Measurements from ENCODE around the gene INPP5A. TPM values are rescaled to one million over a fixed set of nuclear protein-coding genes. Genes with fewer than 3 reads are reported as not detected.

The INPP5A gene
- total and polyA plus RNA-seq, 9 of the 15 experiments (the other 6 are each of a cell fraction or from before 2014, with no cell fraction given) = 0.66 to 11.6 (median 7.7) TPM

DNA sequence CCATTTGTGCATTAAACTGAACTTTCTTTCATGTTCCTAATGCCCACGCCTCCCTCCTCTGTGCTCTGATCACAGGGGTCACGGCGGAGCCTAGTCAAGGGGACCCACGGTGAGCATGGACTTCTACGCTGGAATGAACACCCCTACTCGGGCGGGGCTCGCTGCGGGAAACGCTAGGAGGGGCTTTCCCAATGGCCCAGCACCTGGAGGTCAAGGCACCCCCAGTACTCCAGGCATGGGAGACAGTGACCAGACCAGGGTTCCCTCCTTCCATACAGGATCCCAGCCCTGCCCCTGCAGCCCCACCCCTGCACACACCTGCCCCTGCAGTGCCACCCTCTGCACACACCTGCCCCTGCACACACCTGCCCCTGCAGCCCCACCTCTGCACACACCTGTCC lies 275.4 kb downstream of the INPP5A start (continued):
- TF ChIP-seq BCLAF1 (IDR thresholded peaks at IDR 0.05; ENCODE audit: borderline replicate concordance in 1 of 2, control insufficient read depth in 1 of 2, low read depth in 2 of 2, low read length in 1 of 2) (no peak), OTX1 (CRISPR knock-in tag; IDR thresholded peaks at IDR 0.05) (no peak)

DNA sequence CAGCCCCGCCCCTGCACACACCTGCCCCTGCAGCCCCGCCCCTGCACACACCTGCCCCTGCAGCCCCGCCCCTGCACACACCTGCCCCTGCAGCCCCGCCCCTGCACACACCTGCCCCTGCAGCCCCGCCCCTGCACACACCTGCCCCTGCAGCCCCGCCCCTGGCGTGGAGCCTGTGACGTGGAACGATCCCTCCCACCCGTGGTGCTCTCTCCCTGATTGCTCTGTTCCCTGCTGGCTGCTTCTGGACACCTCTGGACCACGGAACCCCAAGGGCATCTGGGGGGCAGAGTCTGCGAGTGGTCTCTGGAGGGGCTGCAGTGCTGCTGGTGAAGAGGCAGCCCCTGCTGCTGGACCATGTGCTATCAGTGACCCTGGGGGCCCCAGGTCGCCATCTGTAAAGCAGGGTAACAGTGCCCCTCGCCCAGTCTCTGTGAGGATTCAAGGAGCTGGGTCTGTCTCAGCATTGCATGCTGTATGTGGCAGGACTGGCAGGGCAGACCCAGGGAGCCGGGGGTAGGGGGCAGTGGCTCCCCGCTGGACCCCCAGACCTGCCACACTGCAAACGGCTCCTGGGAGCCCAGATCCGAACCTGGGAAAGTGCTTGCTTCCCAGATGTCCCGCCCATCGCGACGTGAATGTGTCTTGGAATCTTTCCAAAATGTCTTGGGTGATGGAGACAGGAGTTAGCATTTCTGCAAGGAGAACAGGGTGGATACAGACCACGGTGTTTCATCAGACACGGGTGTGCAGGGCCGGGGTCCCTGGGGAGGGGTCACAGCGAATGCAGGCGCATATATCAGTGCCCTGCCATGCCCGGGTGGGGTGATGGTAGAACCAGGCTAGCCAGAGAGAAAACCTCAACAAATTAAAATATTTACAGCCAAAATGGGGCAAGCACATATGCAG lies 276.2 kb downstream of the INPP5A start:
- Histone ChIP-seq H3K9me1 (ENCODE audit: control insufficient read depth, insufficient read depth, low read length) (no peaks in the 10 kb centered on the region), H4K20me1 (replicated peaks; ENCODE audit: control insufficient read depth, insufficient read depth, low read length) (no peaks in the 10 kb centered on the region), H3K4me1 (replicated peaks in 1 of 2; ENCODE audit: control insufficient read depth in 2 of 2, insufficient read depth in 2 of 2, low read length in 2 of 2) (peaks cover 0 to 17% of the 10 kb centered on the region in 2 experiments; a peak in 1 of 5 replicates), H3K27ac (ENCODE audit: extremely low read depth, low read depth, low read length) (no peak overlapping the region), H3K36me3 (ENCODE audit: control insufficient read depth, insufficient read depth, low read length) (no peaks in the 10 kb centered on the region), H3K79me2 (ENCODE audit: control insufficient read depth, insufficient read depth, low read length) (no peaks in the 10 kb centered on the region), H3K9me3 (replicated peaks; ENCODE audit: control insufficient read depth, insufficient read depth, low read depth, low read length) (no peaks in the 10 kb centered on the region), H2AFZ (ENCODE audit: low read depth, low read length) (no peak overlapping the region), H3K9ac (ENCODE audit: insufficient read depth in 1 of 2, low read depth in 2 of 2, low read length in 2 of 2) (no peak overlapping the region), H3K4me3 (no peak overlapping the region), H3K4me2 (ENCODE audit: insufficient read depth, low read length) (no peak overlapping the region), H3K27me3 (ENCODE audit: control insufficient read depth in 2 of 2, insufficient read depth in 2 of 2, low read length in 2 of 2) (peaks cover 13 to 45% of the 10 kb centered on the region in 2 experiments; a peak in 3 of 5 replicates)
- ATAC-seq (no peak), FAIRE-seq (no peak), DNase-seq (ENCODE audit: extremely low read depth in 1 of 4, low spot score in 3 of 4) (no peak)
- ChIA-PET POLR2A (interaction anchor here (0.7 kb wide), 1 partner anchor 64 kb away, joined by 3 read pairs; no protein-coding TSS in a partner anchor), CTCF (ENCODE audit: low intra/inter-chr PET ratio) (no interaction called here)
- intact Hi-C loops (cut with micrococcal nuclease) (no loop called here), in situ Hi-C loops (cut with MboI) (no loop called here)
- WGBS (ENCODE audit: insufficient coverage, low coverage, missing lambda C conversion rate) = 2% methylated on average over 12 of the region's 28 CpGs
- no TSS peak for BruUV-seq (replicated peaks)
- no peak for TF ChIP-seq ZC3H4 (CRISPR knock-in tag; IDR thresholded peaks at IDR 0.05; ENCODE audit: borderline replicate concordance)
- no peak for TF ChIP-seq LEF1 (IDR thresholded peaks at IDR 0.05)
- no peak for TF ChIP-seq PHF8 (IDR thresholded peaks at IDR 0.05; ENCODE audit: borderline replicate concordance, low read length)
- TF ChIP-seq ZBTB49 (CRISPR knock-in tag; IDR thresholded peaks at IDR 0.05; ENCODE audit: borderline replicate concordance) = no peak
- TF ChIP-seq, protein P1, sequence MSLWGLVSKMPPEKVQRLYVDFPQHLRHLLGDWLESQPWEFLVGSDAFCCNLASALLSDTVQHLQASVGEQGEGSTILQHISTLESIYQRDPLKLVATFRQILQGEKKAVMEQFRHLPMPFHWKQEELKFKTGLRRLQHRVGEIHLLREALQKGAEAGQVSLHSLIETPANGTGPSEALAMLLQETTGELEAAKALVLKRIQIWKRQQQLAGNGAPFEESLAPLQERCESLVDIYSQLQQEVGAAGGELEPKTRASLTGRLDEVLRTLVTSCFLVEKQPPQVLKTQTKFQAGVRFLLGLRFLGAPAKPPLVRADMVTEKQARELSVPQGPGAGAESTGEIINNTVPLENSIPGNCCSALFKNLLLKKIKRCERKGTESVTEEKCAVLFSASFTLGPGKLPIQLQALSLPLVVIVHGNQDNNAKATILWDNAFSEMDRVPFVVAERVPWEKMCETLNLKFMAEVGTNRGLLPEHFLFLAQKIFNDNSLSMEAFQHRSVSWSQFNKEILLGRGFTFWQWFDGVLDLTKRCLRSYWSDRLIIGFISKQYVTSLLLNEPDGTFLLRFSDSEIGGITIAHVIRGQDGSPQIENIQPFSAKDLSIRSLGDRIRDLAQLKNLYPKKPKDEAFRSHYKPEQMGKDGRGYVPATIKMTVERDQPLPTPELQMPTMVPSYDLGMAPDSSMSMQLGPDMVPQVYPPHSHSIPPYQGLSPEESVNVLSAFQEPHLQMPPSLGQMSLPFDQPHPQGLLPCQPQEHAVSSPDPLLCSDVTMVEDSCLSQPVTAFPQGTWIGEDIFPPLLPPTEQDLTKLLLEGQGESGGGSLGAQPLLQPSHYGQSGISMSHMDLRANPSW (CRISPR knock-in tag; IDR thresholded peaks at IDR 0.05) = no peak
- no peak for TF ChIP-seq SETDB1 (IDR thresholded peaks at IDR 0.05; ENCODE audit: low read length)
- TF ChIP-seq RBM34 (IDR thresholded peaks at IDR 0.05; ENCODE audit: borderline replicate concordance, insufficient read depth, low read length) = no peak
- TF ChIP-seq HMGN3 (IDR thresholded peaks at IDR 0.05; ENCODE audit: borderline replicate concordance, extremely low read depth, insufficient read length, low read depth, low read length) = no peak

All from K562 (cell line).